GM12892 (cell line): ENCODE measurements around the gene SYNDIG1L.

Source experiments
- POLR2A ChIP-seq: IDR thresholded peaks from 2 replicates; pipeline ENCODE4 v1.6.1; 2011; ENCODE audit warnings: low read depth, low read length, control low read depth
- TAF1 ChIP-seq: IDR thresholded peaks from 2 replicates; pipeline ENCODE4 v1.6.1; 2011; ENCODE audit warnings: low read depth, mild to moderate bottlenecking, control low read depth, low read length, borderline replicate concordance

DNA sequence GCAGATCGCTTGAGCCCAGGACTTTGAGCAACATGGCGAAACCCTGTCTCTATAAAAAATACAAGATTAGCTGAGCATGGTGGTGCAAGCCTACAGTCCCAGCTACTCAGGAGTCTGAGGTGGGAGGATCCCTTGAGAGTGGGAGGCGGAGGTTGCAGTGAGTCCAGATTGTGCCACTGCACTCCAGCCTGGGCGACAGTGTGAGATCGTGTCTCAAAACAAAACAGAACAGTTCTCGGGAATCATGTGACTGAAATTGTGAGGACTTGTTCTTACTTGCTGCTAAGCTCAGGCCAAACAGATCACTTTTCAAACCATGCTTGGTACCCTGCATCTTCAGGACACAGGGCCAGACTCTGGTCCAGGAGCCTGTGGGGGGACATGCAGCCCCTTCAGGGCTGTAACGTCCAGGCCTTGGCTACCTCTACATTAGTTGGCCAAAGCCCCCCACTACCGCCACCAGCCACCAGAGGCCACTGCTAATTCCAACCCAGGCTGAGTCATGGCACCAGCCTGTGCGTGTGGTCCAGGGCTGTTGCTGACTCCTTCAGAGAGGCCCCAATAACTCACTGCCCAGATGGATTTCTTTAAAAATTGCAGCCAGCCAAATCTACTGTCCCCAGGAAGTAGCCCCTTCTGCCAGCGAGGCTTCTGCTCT, 33.4 kb upstream of the SYNDIG1L start:
- no peak for TF ChIP-seq POLR2A
- TF ChIP-seq TAF1, result no peak
